GM18520 (cell line): ENCODE data around the gene SELE.
"Not testable (repeated sequence)": the region's sequence is repeated elsewhere in the genome, so short reads cannot be mapped to it uniquely, and the experiment has no call there.

Source experiments
- ATAC-seq: cut with Tn5 transposase; IDR thresholded peaks from one replicate; pipeline ENCODE4 v1.9.1; 2021; ENCODE audit not compliant: unreplicated experiment

SELE gene

GRCh38 chr1:169724168-169724567 is 9.7 kb downstream of the SELE start:
- ATAC-seq = no peak

GRCh38 chr1:169723763-169724162 is 10.1 kb downstream of the SELE start:
- no peak for ATAC-seq

GRCh38 chr1:169722779-169723178 is 11.1 kb downstream of the SELE start:
- no peak for ATAC-seq

GRCh38 chr1:169715100-169715499 is 18.8 kb downstream of the SELE start:
- ATAC-seq = not testable (repeated sequence)

- not testable (repeated sequence) for ATAC-seq
These were observed 20.8 kb downstream of the SELE start for GRCh38 chr1:169713090-169713489.

GRCh38 chr1:169712309-169712631 is 21.6 kb downstream of the SELE start:
- no peak for ATAC-seq

- peak; percentile 61 for ATAC-seq
These were observed 22.2 kb downstream of the SELE start, which contains the start of gene SELL for GRCh38 chr1:169711469-169712308. TSS of gene SELL (minus strand) at chr1:169711620. CDS start at chr1:169711498, 122 bp downstream.

- ATAC-seq = no peak
These were observed 25.2 kb downstream of the SELE start for GRCh38 chr1:169708647-169709046.

- no peak for ATAC-seq
These were observed 25.8 kb downstream of the SELE start for GRCh38 chr1:169707912-169708604.

GRCh38 chr1:169704797-169705196 is 29.1 kb downstream of the SELE start:
- ATAC-seq = no peak

- ATAC-seq = no peak
These were observed 32.4 kb downstream of the SELE start for GRCh38 chr1:169701261-169702005.

- ATAC-seq = no peak
These were observed 34.2 kb downstream of the SELE start for GRCh38 chr1:169699707-169700106.

- no peak for ATAC-seq
These were observed 34.9 kb downstream of the SELE start for GRCh38 chr1:169698976-169699375.

- no peak for ATAC-seq
These were observed 36.1 kb downstream of the SELE start for GRCh38 chr1:169697755-169698154.

- no peak for ATAC-seq
These were observed 37.4 kb downstream of the SELE start for GRCh38 chr1:169696273-169697100.

GRCh38 chr1:169694304-169695075 is 39.4 kb downstream of the SELE start:
- ATAC-seq = peak; percentile 20

GRCh38 chr1:169692756-169693460 is 41.0 kb downstream of the SELE start:
- ATAC-seq = peak; percentile 50

- ATAC-seq = no peak
These were observed 43.4 kb downstream of the SELE start for GRCh38 chr1:169690489-169690888.

GRCh38 chr1:169689395-169689794 is 44.5 kb downstream of the SELE start:
- no peak for ATAC-seq
